Endothelial cell (in vitro differentiated cells): ENCODE measurements around the gene TCAIM. TPM values are rescaled to one million over a fixed set of nuclear protein-coding genes. Genes with fewer than 3 reads are reported as not detected.

Experiments
- DNase-seq: peaks from one replicate; pipeline ENCODE4 v3.0.0; 2021; ENCODE audit warnings: low spot score
- H3K27ac Mint-ChIP-seq: one replicate; pipeline ENCODE4 v1.8.0; 2021; ENCODE audit warnings: mixed read lengths, inconsistent platforms; ENCODE audit not compliant: unreplicated experiment
- H3K27me3 Mint-ChIP-seq: one replicate; pipeline ENCODE4 v1.8.0; 2021; ENCODE audit warnings: mild to moderate bottlenecking, moderate library complexity, mixed read lengths, inconsistent platforms; ENCODE audit not compliant: unreplicated experiment
- H3K36me3 Mint-ChIP-seq: one replicate; pipeline ENCODE4 v1.8.0; 2021; ENCODE audit warnings: mild to moderate bottlenecking, low read depth, mixed read lengths, inconsistent platforms; ENCODE audit not compliant: unreplicated experiment
- H3K4me1 Mint-ChIP-seq: one replicate; pipeline ENCODE4 v1.8.0; 2021; ENCODE audit warnings: mild to moderate bottlenecking, mixed read lengths, inconsistent platforms; ENCODE audit not compliant: unreplicated experiment
- H3K4me3 Mint-ChIP-seq: one replicate; pipeline ENCODE4 v1.8.0; 2021; ENCODE audit warnings: mild to moderate bottlenecking, mixed read lengths, inconsistent platforms; ENCODE audit not compliant: unreplicated experiment
- H3K9me3 Mint-ChIP-seq: one replicate; pipeline ENCODE4 v1.8.0; 2021; ENCODE audit warnings: mixed read lengths, inconsistent platforms; ENCODE audit not compliant: unreplicated experiment
- total RNA-seq: library from RNA; stranded (reverse); fragmentation: NEBNext Ultra II Directional; extraction: Animal tissue kit (Norgen Biotek cat#: 25700); gene quantifications from one replicate; pipeline ENCODE4 v1.2.1, GENCODE V29; 2021; ENCODE audit not compliant: unreplicated experiment
- TF ChIP-seq, protein P1 (sequence below): fragments of 200-600 bp; sonication (generic); IDR thresholded peaks from one replicate; pipeline ENCODE4 v1.5.0; 2021; ENCODE audit warnings: antibody characterized with exemption; ENCODE audit not compliant: unreplicated experiment

The TCAIM gene
- total RNA-seq, 1 donor from 2014 or later: 20.5 TPM

DNA sequence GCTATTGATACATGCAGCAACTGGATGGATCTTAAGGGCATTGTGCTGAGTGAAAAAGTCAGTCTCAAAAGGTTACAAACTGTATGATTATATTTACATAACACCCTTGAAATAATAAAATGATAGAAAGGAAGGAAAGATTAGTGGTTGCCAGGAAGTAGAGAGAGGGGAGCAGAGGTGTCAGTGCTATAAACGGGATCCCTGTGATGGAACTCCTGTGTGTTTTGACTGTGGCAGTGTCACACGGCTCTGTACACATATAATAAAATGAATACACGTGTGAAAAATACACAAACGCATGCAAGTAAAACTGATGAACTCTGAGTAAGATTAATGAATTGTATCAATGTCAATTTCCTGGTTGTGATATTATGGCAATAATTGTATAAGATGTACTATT lies 60.3 kb downstream of the TCAIM start:
- Mint-ChIP-seq H3K27me3 (peaks cover 3% of the 10 kb centered on the region), H3K36me3 (peaks cover 9% of the 10 kb centered on the region), H3K27ac (no peak overlapping the region), H3K4me3 (no peak overlapping the region), H3K4me1 (no peaks in the 10 kb centered on the region), H3K9me3 (no peaks in the 10 kb centered on the region)
- TF ChIP-seq, protein P1, sequence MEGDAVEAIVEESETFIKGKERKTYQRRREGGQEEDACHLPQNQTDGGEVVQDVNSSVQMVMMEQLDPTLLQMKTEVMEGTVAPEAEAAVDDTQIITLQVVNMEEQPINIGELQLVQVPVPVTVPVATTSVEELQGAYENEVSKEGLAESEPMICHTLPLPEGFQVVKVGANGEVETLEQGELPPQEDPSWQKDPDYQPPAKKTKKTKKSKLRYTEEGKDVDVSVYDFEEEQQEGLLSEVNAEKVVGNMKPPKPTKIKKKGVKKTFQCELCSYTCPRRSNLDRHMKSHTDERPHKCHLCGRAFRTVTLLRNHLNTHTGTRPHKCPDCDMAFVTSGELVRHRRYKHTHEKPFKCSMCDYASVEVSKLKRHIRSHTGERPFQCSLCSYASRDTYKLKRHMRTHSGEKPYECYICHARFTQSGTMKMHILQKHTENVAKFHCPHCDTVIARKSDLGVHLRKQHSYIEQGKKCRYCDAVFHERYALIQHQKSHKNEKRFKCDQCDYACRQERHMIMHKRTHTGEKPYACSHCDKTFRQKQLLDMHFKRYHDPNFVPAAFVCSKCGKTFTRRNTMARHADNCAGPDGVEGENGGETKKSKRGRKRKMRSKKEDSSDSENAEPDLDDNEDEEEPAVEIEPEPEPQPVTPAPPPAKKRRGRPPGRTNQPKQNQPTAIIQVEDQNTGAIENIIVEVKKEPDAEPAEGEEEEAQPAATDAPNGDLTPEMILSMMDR: no peak
- no peak for DNase-seq

DNA sequence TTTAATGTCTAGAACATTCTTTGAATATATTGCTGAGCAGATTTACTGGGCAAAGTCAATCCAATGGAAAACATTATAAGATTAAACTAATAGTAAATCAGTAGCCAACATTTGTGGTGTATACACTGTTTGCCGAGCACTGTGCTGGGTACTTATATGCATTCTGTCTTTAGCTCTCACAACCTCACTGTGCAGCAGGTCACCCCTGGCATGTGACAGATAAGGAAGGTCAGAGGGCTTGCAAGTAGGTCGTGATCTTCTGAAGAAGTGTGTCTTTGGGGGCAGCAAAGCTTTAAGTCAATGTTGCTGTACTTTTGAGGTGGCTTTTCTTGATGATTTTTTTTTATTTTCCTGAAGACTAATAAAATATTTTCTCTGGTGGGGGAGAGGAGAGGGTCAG lies 62.2 kb downstream of the TCAIM start:
- peaks cover 16% of the 10 kb centered on the region for H3K36me3 Mint-ChIP-seq

GRCh38 chr3:44402548-44402947 lies 64.0 kb downstream of the TCAIM start:
- H3K36me3 Mint-ChIP-seq: peaks cover 16% of the 10 kb centered on the region
- TF ChIP-seq, protein P1: no peak
- no peak overlapping the region for H3K27ac Mint-ChIP-seq

More for the DNA sequence above, 62.2 kb downstream of the TCAIM start:
- TF ChIP-seq, protein P1: no peak
- DNase-seq: no peak
- H3K27ac Mint-ChIP-seq: no peak overlapping the region
- H3K9me3 Mint-ChIP-seq: no peaks in the 10 kb centered on the region
- no peaks in the 10 kb centered on the region for H3K4me1 Mint-ChIP-seq
- peaks cover 4% of the 10 kb centered on the region for H3K27me3 Mint-ChIP-seq
- no peak overlapping the region for H3K4me3 Mint-ChIP-seq

DNA sequence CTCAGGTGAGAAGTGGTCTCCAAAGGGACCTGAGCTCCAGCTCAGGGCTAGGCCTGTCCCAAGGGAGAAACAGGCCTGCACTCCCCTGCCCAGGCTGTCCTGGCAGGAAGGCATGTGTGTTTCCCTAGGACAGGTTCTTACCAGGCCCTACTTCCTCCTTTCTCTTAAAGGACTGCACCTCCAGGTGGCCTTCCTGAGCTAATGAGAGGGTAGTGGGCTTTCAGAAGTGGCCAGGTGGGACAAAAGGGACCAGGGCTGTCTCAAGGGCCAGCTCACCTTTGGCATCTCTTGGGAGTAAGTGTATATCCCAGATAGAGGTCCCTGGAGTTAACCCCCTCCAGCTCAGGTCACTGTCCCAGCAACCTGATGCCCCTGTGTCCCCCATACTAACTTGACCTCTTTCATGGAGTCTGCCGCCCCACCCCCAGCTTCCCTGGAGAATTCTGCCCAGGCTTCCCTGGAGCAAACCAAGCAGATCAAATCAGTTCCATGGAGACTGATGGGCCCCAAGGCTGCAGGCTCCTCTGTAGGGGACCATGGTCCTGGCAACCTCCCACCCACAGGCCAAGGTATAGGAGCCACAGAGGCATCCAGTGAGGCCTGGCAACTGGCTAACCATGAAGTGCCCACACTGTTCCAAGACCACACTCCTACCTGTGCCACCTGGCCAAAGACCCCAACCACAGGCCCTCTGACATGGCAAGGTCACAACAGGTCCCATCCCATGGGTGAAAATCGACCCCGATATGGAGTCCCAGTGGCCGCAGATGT lies 71.3 kb downstream of the TCAIM start:
- Mint-ChIP-seq H3K27me3 (peaks cover 3% of the 10 kb centered on the region), H3K27ac (no peak overlapping the region)
- DNase-seq: no peak

More at GRCh38 chr3:44402548-44402947, 64.0 kb downstream of the TCAIM start:
- Mint-ChIP-seq H3K9me3 (no peaks in the 10 kb centered on the region), H3K4me3 (no peak overlapping the region), H3K27me3 (peaks cover 4% of the 10 kb centered on the region), H3K4me1 (no peaks in the 10 kb centered on the region)
- DNase-seq: no peak

More for the DNA sequence above, 71.3 kb downstream of the TCAIM start:
- no peak overlapping the region for H3K4me3 Mint-ChIP-seq
- no peaks in the 10 kb centered on the region for H3K36me3 Mint-ChIP-seq
- TF ChIP-seq, protein P1: no peak
- no peaks in the 10 kb centered on the region for H3K9me3 Mint-ChIP-seq
- peaks cover 2% of the 10 kb centered on the region for H3K4me1 Mint-ChIP-seq
